ENCODE measurements around the gene HOXA10. TPM values are rescaled to one million over a fixed set of nuclear protein-coding genes. Genes with fewer than 3 reads are reported as not detected.

HOXA10 gene
- total RNA-seq, 1 donor from 2014 or later, result 14.2 TPM

DNA sequence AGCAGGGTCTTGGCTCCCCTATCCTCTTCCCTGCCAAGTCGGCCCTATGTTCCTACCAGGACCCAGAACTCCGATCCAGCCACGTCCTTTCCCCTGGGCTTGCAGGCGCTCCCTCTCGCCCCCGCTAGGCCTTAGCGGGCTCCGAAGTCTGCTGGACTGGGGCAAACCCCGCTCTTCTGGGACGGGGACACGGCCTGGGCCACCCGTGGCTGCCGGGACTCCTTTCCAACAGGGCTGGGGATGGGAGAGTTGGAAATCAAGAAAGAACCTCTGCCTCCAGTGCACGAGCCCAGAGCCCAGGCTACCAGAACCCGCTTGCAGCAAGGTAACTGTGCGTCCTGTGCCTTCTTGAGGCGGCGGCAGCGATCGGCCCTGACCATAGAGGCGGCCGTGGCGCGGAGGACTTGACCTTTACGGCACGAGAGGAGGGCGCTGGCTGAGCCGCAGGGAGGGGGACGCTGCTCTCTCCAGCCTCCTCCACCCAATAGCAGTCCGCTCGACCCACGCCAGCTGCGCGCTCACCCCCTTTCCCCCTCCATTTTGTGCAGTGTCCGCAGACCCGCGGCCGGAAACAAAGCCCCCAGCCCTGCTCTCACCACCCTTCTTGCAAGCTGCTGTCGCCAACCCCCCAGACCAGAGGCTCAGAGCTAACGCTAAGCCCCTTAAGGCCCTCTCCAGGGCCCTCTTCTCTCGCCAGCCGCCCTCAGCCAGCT lies 17.9 kb upstream of the HOXA10 start:
- peak; percentile 69 for DNase-seq (ENCODE audit: low spot score)

GRCh38 chr7:27191161-27191731 lies 17.1 kb upstream of the HOXA10 start:
- DNase-seq (ENCODE audit: low spot score), result peak; percentile 45

DNA sequence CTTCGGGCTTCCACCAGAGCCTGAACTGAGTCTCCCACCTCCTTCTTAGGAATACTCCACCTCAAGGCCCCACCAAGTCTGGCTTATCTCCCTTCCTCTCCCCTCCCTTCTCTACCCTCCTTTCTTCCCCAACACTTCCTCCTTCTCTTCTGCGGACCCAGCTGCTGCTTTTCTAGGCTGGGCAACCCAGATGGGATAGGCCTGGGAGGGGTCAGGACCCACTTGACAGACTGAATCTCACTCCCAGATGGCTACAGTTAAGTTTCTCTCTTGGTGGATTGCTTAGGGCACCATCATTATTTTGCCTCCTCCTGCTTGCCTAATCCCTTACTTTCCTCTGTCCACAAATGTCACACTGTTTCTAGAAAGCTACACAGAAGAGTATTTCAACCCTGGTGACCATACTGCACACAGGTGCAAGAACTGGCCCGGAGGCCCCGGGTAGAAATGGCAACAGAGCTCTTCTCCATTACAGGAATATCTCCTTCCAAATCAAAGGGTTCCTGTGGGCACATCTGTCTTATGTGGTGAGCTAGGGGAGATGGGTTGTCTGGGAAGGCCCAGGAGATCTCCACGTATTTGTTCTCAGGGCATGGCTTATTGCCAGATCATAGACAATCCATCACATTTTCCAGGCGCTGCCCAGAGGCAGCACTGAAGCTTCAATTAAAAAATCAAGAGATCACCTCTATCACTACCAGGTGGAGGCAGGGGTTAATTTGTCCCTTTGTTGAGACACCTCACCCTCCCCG lies 16.1 kb upstream of the HOXA10 start:
- no peak for DNase-seq (ENCODE audit: low spot score)

- peak; percentile 44 for DNase-seq (ENCODE audit: low spot score)
These were observed 15.3 kb upstream of the HOXA10 start for GRCh38 chr7:27189295-27189996.

DNA sequence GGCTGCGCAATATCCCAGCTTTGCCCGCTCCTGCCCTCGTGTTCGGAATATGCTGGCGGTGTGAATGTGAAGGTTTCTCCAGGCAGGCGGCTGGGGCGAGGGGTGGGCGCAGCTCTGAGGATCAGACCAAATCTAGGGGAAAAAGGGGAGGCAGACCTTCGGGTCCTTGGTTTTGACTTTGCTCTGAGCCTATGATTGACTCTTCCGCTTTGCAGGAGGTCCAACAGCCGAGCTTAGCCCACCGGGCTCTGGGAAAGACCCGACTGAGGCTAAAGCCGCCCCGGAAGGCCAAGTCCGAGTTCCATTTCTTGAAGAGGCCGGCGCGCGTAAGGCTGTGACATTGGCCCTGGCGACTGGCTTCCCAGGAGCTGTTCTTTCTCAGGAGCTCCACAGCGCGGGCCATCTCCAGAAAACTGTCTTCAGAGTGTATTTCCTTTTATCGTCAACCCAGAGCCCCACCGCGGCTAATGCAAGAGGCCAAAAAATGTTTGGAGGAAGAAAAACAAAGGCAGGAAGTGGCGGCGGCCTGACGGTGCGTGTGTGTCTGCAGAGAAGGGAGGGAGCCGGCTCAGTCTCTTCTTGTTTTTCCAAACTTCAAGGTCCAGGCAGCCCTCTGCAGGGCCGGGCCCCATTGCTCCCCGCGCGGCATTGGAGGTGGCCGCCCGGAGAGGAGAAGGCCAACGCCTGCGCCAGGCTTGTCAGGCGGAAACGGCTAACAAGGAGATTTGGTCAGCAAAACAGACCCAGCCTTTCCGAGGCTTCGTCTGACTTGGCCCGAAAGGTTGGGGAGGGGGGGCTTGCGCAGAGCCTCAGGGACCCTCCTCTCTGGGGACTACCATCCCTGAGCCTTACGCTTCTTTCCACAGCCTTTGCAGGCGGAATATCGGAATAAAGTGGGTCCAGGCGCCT lies 14.5 kb upstream of the HOXA10 start:
- DNase-seq (ENCODE audit: low spot score), result peak; percentile 57

DNA sequence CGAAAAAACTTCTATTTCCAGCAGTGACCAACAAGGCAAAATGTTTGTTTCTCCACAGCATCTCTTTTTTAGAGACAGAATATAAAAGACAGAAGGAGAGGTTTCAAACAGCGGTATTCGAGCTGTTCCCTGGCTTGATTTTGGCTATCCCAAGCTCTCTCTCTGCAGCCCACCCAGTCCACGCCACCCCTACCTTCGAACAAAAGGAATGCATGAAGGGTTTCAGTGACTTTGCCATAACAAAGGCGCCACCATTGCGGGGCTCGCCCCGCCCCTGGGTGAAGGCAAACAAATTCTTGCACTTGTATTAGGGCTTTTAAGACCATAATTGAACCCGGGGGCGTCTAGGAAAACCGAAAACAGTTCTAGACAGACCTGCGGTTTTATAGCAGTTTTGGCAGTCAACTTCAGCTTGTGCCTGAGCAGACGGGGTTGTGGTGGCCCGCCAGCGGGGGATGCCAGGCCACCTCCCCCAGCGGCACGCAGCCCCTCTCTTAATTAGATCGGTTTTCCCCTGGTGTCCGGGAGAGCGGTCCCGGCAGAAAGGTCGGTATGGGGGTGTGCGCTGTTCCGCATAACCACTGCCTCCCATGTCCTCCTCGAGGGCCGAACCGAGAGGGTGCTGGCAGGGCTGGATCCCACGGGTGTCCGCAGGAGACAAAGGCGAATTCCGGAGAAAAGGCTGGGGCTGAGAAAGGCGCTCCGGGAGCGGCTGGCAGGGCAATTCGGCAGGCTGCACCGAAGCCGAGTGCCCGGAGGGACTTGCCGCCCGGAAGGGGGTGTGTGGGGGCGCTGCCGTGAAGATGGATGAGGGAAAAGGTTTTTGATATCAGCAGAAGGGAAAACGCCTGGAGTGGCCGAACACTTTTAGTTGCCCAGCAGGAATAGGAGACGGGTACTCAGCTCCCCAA lies 13.6 kb upstream of the HOXA10 start:
- no peak for DNase-seq (ENCODE audit: low spot score)

GRCh38 chr7:27186668-27187474 lies 12.8 kb upstream of the HOXA10 start:
- DNase-seq (ENCODE audit: low spot score), result no peak

DNA sequence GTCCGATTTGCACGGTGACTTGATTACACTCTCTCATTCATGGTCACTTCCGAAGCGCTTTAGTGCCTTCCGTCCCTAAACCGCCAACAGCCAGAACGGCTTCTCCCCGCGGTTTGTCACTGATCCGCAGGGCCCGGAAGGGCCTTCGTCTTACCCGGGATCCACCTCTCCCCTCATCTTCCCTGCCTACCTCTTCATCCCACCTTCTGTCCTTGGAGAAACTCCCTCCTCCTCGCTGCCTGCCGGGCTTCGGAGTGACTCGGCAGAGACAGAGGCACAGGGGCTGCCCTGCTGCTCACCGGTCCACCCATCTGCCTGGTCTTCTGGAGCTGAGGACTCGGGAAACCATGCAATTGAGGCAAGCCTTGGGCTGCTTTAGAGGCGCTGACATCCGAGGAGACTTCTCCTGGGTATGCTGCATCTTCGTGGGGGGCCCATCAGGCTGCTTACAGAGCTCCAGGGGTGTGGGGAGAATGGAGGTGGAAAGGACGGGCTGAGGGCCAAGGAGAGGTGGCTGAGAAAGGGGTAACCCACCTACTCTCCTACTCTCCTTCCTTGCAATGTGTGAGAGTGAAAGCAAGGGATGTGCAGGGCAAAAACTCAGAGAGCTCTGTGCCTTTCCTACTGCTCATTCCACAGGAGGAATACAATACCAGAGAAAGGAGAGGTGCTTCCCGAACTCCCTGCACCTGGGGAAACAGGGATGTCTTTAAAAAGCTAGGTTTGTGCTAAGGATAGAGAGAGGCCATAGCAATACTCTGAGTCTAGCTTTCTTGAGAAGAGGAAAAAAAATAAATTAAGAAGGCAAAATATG lies 11.9 kb upstream of the HOXA10 start:
- no peak for DNase-seq (ENCODE audit: low spot score)

- peak; percentile 97 for DNase-seq (ENCODE audit: low spot score)
These were observed 11.1 kb upstream of the HOXA10 start, which contains the start of gene HOXA11 for GRCh38 chr7:27185013-27185853. TSS of gene HOXA11 (minus strand) at chr7:27185232. CDS start at chr7:27185144, 88 bp downstream.

DNA sequence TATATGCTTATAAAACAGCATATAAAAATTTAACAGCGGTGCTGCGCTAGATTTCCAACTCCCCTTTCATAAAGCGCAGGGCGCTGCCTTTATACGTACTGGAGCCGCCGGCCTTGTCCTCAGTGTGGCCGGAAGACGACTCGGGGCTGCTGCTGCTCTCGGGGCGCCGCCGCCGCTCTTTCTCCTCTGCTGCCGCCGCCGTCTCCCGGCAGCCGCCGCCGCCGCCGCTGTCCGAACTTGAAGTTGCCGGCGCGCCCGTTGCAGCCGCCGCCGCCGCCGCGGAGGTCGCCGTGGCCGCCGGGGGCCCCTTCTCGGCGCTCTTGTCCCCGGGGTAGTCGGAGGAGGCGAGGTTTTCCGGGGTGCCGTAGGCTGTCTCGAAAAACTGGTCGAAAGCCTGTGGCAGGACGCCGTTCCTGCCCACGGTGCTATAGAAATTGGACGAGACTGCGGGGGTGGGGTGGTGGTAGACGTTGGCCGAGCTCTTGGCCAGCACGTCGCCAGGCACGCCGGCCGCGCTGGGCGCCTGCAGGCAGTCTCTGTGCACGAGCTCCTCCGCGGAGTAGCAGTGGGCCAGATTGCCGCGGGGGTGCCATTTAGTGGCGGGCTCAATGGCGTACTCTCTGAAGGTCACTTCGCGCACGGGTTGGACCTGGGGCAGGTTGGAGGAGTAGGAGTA lies 10.4 kb upstream of the HOXA10 start:
- DNase-seq (ENCODE audit: low spot score), result no peak

DNA sequence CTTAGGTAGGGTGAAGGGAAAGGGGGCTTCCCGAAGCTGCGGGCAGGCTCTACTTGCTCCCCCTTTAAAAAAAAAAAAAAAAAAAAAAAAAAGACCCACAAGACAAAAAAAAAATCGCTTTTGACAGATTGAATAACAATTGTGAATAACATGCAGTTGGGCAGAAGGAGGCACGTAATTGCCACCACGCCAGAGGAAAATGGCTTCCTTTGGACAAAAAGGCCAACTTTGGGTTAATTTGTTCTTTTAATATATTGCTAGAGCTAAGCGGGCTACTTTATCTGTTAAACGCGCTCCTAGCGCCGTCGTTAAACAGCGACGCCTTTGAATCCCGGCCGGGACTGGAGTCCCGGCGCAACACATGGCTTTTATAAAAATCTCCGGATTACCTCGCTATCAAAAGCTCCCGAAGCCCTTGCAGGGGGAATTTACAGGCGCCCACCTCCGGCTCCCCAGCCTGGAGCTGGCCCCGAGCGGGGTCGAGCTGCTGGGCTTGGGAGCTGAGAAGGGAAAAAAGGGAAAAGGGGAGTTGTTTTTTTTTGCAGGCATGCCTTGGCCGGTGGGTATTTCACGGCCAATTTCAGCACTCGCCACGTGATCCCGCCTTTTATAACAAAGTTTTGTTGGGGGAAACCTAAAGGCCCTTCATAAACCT lies 9.7 kb upstream of the HOXA10 start:
- no peak for DNase-seq (ENCODE audit: low spot score)

- DNase-seq (ENCODE audit: low spot score), result no peak
These were observed 9.0 kb upstream of the HOXA10 start for GRCh38 chr7:27182861-27183681.

DNA sequence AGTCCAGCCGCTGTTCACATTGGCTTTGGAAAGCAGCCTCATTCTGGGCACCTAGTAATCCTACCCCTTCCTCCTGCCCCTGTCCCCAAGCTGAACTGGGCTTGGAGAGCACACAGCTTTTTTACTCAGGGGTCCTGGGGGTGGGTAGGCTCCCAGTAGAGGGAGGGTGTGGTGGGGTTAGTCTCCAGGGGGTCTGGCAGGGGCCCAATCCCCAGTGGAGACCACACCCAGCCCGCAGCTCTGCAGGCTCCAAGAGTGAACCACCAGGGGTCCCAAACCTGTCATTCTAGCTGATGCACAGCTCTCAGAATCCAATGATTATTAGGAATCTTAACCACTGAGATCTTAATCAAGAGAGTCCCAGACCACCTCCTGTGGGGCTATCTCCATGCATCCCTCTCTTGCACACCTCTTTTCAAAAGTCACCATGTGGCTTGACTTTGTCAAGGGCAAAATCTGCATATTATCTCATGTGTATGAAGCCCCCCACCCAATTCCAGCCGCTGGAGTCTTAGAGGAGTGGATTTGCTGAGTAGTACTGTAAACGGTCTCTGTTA lies 8.2 kb upstream of the HOXA10 start:
- no peak for DNase-seq (ENCODE audit: low spot score)

- no peak for DNase-seq (ENCODE audit: low spot score)
These were observed 7.7 kb upstream of the HOXA10 start for GRCh38 chr7:27181795-27182275.

All from umbilical cord (tissue), 2 donors.